ENCODE data around the gene PIK3CA.

DNA sequence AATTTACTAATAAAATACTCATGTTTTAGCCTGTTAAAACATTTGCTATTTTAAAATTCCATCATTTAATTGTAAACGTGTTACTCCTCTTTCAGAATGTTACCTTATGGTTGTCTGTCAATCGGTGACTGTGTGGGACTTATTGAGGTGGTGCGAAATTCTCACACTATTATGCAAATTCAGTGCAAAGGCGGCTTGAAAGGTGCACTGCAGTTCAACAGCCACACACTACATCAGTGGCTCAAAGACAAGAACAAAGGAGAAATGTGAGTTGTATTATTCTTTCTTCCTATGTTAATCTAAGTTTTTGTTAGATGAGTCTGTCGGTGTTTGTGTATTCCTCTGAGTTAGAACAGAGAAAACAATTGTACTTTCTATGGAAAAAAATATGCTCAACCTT is 81.0 kb downstream of the PIK3CA start:
- TF ChIP-seq CTCF (IDR thresholded peaks at IDR 0.05): no peak
- TF ChIP-seq POLR2A (IDR thresholded peaks at IDR 0.05): no peak

All from uterus (tissue), 2 donors.